SH-SY5Y (cell line): ENCODE results near the gene HMHB1.

Experiments
- GATA2 ChIP-seq: IDR thresholded peaks from 2 replicates; pipeline ENCODE4 v1.6.1; 2011; ENCODE audit warnings: mild to moderate bottlenecking, low read depth, low read length
- GATA3 ChIP-seq: IDR thresholded peaks from 2 replicates; pipeline ENCODE4 v1.6.1; 2011; ENCODE audit warnings: low read depth, mild to moderate bottlenecking, low read length, moderate library complexity

The HMHB1 gene

GRCh38 chr5:143812085-143812705 is at the start of gene HMHB1:
Gene HMHB1, plus strand, starts transcription at chr5:143812161.
- TF ChIP-seq GATA2 (no peak), GATA3 (no peak)

- TF ChIP-seq GATA3 (no peak), GATA2 (no peak)
Observed at GRCh38 chr5:143762636-143763220, 49.2 kb upstream of the HMHB1 start.

- TF ChIP-seq GATA2 (no peak), GATA3 (no peak)
Observed at GRCh38 chr5:143767162-143767561, 44.8 kb upstream of the HMHB1 start.

- TF ChIP-seq GATA2 = no peak
- TF ChIP-seq GATA3 = no peak
Observed at GRCh38 chr5:143769026-143769786, 42.8 kb upstream of the HMHB1 start.

- TF ChIP-seq GATA2 (no peak), GATA3 (no peak)
Observed at GRCh38 chr5:143770450-143770849, 41.5 kb upstream of the HMHB1 start.

GRCh38 chr5:143771189-143771588 is 40.8 kb upstream of the HMHB1 start:
- no peak for TF ChIP-seq GATA3
- TF ChIP-seq GATA2 = no peak

- TF ChIP-seq GATA3 = no peak
- no peak for TF ChIP-seq GATA2
Observed at GRCh38 chr5:143771602-143772001, 40.4 kb upstream of the HMHB1 start.

GRCh38 chr5:143772621-143773020 is 39.3 kb upstream of the HMHB1 start:
- no peak for TF ChIP-seq GATA3
- no peak for TF ChIP-seq GATA2

GRCh38 chr5:143775258-143775657 is 36.7 kb upstream of the HMHB1 start:
- no peak for TF ChIP-seq GATA3
- TF ChIP-seq GATA2 = no peak

GRCh38 chr5:143776951-143777350 is 35.0 kb upstream of the HMHB1 start:
- TF ChIP-seq GATA3 (0 out of 2 replicates have a peak, but pooled peaks have one; percentile 13), GATA2 (no peak)

GRCh38 chr5:143779506-143779905 is 32.5 kb upstream of the HMHB1 start:
- no peak for TF ChIP-seq GATA3
- TF ChIP-seq GATA2 = no peak

GRCh38 chr5:143781993-143782520 is 29.9 kb upstream of the HMHB1 start:
- TF ChIP-seq GATA3 = no peak

GRCh38 chr5:143782588-143783386 is 29.2 kb upstream of the HMHB1 start:
- TF ChIP-seq GATA2 = no peak

GRCh38 chr5:143788401-143788800 is 23.6 kb upstream of the HMHB1 start:
- no peak for TF ChIP-seq GATA2
- TF ChIP-seq GATA3 = no peak
